ENCODE results near the gene IL17B. TPM values are rescaled to one million over a fixed set of nuclear protein-coding genes. Genes with fewer than 3 reads are reported as not detected.

IL17B gene
- total RNA-seq, 1 experiment from 2014 or later = not detected

- Histone ChIP-seq H3K18ac (ENCODE audit: insufficient read length, low read depth, low read length) (no peak overlapping the region), H3K4me2 (ENCODE audit: insufficient read depth, insufficient read length, low read length) (no peak overlapping the region), H3K23me2 (ENCODE audit: insufficient read length, low read depth, low read length, poor library complexity, severe bottlenecking) (no peaks in the 10 kb centered on the region), H3K56ac (ENCODE audit: insufficient read length, low read depth, low read length) (no peak overlapping the region), H3T11ph (ENCODE audit: low read length) (no peak overlapping the region), H2BK5ac (ENCODE audit: insufficient read length, low read length) (no peak overlapping the region), H2AK5ac (ENCODE audit: insufficient read length, low read length) (no peak overlapping the region), H3K79me2 (ENCODE audit: insufficient read depth, low read length) (no peaks in the 10 kb centered on the region), H3K27me3 (ENCODE audit: insufficient read depth, low read length) (no peaks in the 10 kb centered on the region), H3K9ac (ENCODE audit: extremely low read depth, insufficient read length, low read length) (no peak overlapping the region), H3K79me1 (ENCODE audit: insufficient read depth, low read depth, low read length, poor library complexity, severe bottlenecking) (no peaks in the 10 kb centered on the region), H4K20me1 (ENCODE audit: control insufficient read depth, insufficient read depth, insufficient read length) (no peaks in the 10 kb centered on the region), H2AFZ (ENCODE audit: low read length) (no peak overlapping the region), H3K9me3 (ENCODE audit: control insufficient read depth, low read depth, low read length) (no peaks in the 10 kb centered on the region), H4K8ac (replicated peaks; ENCODE audit: insufficient read length, low read depth, low read length) (no peak overlapping the region), H2BK15ac (ENCODE audit: low read depth, low read length) (no peak overlapping the region), H3K23ac (ENCODE audit: insufficient read length, low read depth, low read length) (no peak overlapping the region), H2BK12ac (ENCODE audit: insufficient read length, low read depth, low read length) (no peak overlapping the region), H3K4me1 (ENCODE audit: insufficient read depth, low read length) (no peaks in the 10 kb centered on the region), H3K4ac (ENCODE audit: low read depth, low read length) (no peak overlapping the region), H3K27ac (ENCODE audit: insufficient read length, low read depth, low read length) (no peak overlapping the region), H3K14ac (ENCODE audit: insufficient read depth, low read length) (no peak overlapping the region), H4K5ac (ENCODE audit: insufficient read length, low read depth, low read length) (no peak overlapping the region), H2BK120ac (ENCODE audit: low read depth, low read length, poor library complexity, severe bottlenecking) (no peak overlapping the region), H4K91ac (ENCODE audit: insufficient read length, low read depth, low read length) (no peak overlapping the region), H2BK20ac (ENCODE audit: low read depth, low read length, poor library complexity, severe bottlenecking) (no peak overlapping the region)
- Mint-ChIP-seq H3K4me1 (no peaks in the 10 kb centered on the region), H3K4me3 (no peak overlapping the region), H3K27me3 (ENCODE audit: low read depth) (peaks cover 7% of the 10 kb centered on the region), H3K27ac (no peak overlapping the region), H3K36me3 (ENCODE audit: insufficient read depth in 1 of 3, low read depth in 3 of 3) (no peaks in the 10 kb centered on the region), H3K9me3 (no peaks in the 10 kb centered on the region)
- no peak for TF ChIP-seq CTCF (conservative IDR thresholded peaks at IDR 0.05)
- DNase-seq = no peak
- WGBS (ENCODE audit: extremely low coverage, insufficient read length, low lambda C conversion rate) = no CpG with 5 or more reads among the region's 1 CpG
Observed at GRCh38 chr5:149338364-149338763, 40.7 kb downstream of the IL17B start.

Measured in H9 (cell line).